ENCODE results near the gene NOSTRIN. TPM values are rescaled to one million over a fixed set of nuclear protein-coding genes. Genes with fewer than 3 reads are reported as not detected.

NOSTRIN gene
- total RNA-seq, 1 donor from 2014 or later, result 62.1 TPM

Other genes starting within 250 kb of the NOSTRIN start
- 0.32 TPM for gene SPC25, start 87.8 kb downstream of the NOSTRIN start, total RNA-seq
- 0.35 TPM for gene G6PC2, start 98.7 kb downstream of the NOSTRIN start, total RNA-seq
- gene ABCB11, start 228.7 kb downstream of the NOSTRIN start, total RNA-seq, result 0.06 TPM